Hepatocyte (in vitro differentiated cells): ENCODE measurements around the gene PLCL2.

Experiments
- CTCF ChIP-seq: fragments of 200-600 bp; sonication (generic); IDR thresholded peaks from 2 replicates; pipeline ENCODE4 v1.5.1; 2016; ENCODE audit warnings: antibody characterized with exemption, mild to moderate bottlenecking; ENCODE audit not compliant: poor library complexity
- EZH2 ChIP-seq: fragments of 200-600 bp; sonication (generic); IDR thresholded peaks from 2 replicates; pipeline ENCODE4 v1.6.1; 2016; ENCODE audit warnings: antibody characterized with exemption, mild to moderate bottlenecking, borderline replicate concordance
- EZH2phosphoT487 ChIP-seq: fragments of 200-600 bp; sonication (generic); IDR thresholded peaks from one replicate; pipeline ENCODE4 v1.6.1; 2018; ENCODE audit warnings: antibody characterized with exemption, mild to moderate bottlenecking, low read depth, moderate library complexity; ENCODE audit not compliant: unreplicated experiment, severe bottlenecking

GRCh38 chr3:17116007-17116600, 231.3 kb downstream of the PLCL2 start:
- TF ChIP-seq CTCF (no peak), EZH2 (no peak), EZH2phosphoT487 (no peak)
